Panc1 (cell line): ENCODE measurements around the gene TAGLN2. TPM values are rescaled to one million over a fixed set of nuclear protein-coding genes. Genes with fewer than 3 reads are reported as not detected.

Source experiments
- ATAC-seq: fragments of 200-7000 bp; cut with Tn5 transposase; 2 replicates; pipeline ENCODE4 v1.9.1; 2020; ENCODE audit warnings: mild to moderate bottlenecking, moderate library complexity
- BruUV-seq: library from RNA; stranded (reverse); fragments of 400-500 nt; replicated peaks from 2 replicates; lab custom pipeline; 2021; lab: Mats Ljungman, UMichigan
- CTCF ChIA-PET: fragments of 300-600 bp; sonication (Branson Sonifier 250); formaldehyde crosslinking; loops from one replicate; lab custom pipeline; 2022; ENCODE audit warnings: antibody characterized with exemption; lab: Charles Lee
- POLR2A ChIA-PET: fragments of 300-600 bp; sonication (Branson Sonifier 250); formaldehyde crosslinking; loops from one replicate; lab custom pipeline; 2022; ENCODE audit warnings: antibody characterized with exemption; lab: Charles Lee
- DNase-seq: peaks from one replicate; pipeline ENCODE4 v3.0.0-alpha.2; 2010; ENCODE audit warnings: low read depth, low spot score
- H3K27ac ChIP-seq: 2 replicates; pipeline ENCODE4 v1.5.1; 2011; ENCODE audit warnings: mild to moderate bottlenecking, low read length, inconsistent platforms
- H3K27me3 ChIP-seq: fragments of 200-500 bp; sonication (Bioruptor generic); 2 replicates; pipeline ENCODE4 v1.6.0; 2014; ENCODE audit warnings: low read length, inconsistent platforms; ENCODE audit not compliant: control insufficient read depth, insufficient read depth
- H3K36me3 ChIP-seq: fragments of 200-500 bp; sonication (Bioruptor generic); 2 replicates; pipeline ENCODE4 v1.5.1; 2014; ENCODE audit warnings: inconsistent platforms, mild to moderate bottlenecking, low read length, moderate library complexity; ENCODE audit not compliant: control insufficient read depth, insufficient read depth
- H3K4me1 ChIP-seq: 2 replicates; pipeline ENCODE4 v1.5.1; 2011; ENCODE audit warnings: inconsistent platforms, mild to moderate bottlenecking, low read length, moderate library complexity; ENCODE audit not compliant: control insufficient read depth, insufficient read depth
- H3K4me3 ChIP-seq, 2 experiments: 2 replicates each; pipeline ENCODE4 v1.5.1; 2011 to 2012; ENCODE audit warnings: low read depth in 2 of 2, low read length in 2 of 2, mild to moderate bottlenecking in 2 of 2, inconsistent platforms in 1 of 2, moderate library complexity in 1 of 2
- H3K9me3 ChIP-seq: fragments of 200-500 bp; sonication (Bioruptor generic); 2 replicates; pipeline ENCODE4 v1.5.1; 2014; ENCODE audit warnings: low read depth, mild to moderate bottlenecking, inconsistent platforms, low read length, moderate library complexity; ENCODE audit not compliant: control insufficient read depth, insufficient read depth
- POLR2AphosphoS5 ChIP-seq: IDR thresholded peaks from 2 replicates; pipeline ENCODE4 v1.6.1; 2012; ENCODE audit warnings: mild to moderate bottlenecking, low read depth, low read length, moderate library complexity
- SIN3A ChIP-seq: IDR thresholded peaks from 2 replicates; pipeline ENCODE4 v1.6.1; 2012; ENCODE audit warnings: low read depth, mild to moderate bottlenecking, low read length, moderate library complexity, borderline replicate concordance; ENCODE audit not compliant: insufficient read depth
- TCF7L2 ChIP-seq: IDR thresholded peaks from 2 replicates; pipeline ENCODE4 v1.6.1; 2011; ENCODE audit warnings: mild to moderate bottlenecking, low read depth, low read length, inconsistent platforms
- in situ Hi-C: cut with HindIII; loops from 2 replicates; pipeline ENCODE4 v1.10.0; 2016; ENCODE audit warnings: low sequenced_read_pairs, low pct_unique_long_range_greater_than_20kb
- intact Hi-C: fragments of 100-400 bp; cut with micrococcal nuclease; formaldehyde crosslinking; loops from one replicate; pipeline ENCODE4 v1.10.0; 2022; ENCODE audit not compliant: unreplicated experiment
- total RNA-seq: library from RNA; stranded (reverse); gene quantifications from one replicate; pipeline ENCODE4 v1.2.1, GENCODE V29; 2021; ENCODE audit not compliant: unreplicated experiment
- TF ChIP-seq, protein P1 (sequence below), 2 experiments: IDR thresholded peaks; 2 replicates each; pipeline ENCODE4 v1.6.1; 2011 to 2012; ENCODE audit warnings: low read depth in 2 of 2, control low read depth in 1 of 2, low read length in 1 of 2, mild to moderate bottlenecking in 1 of 2, moderate library complexity in 1 of 2; ENCODE audit not compliant: insufficient read depth in 1 of 2
- TF ChIP-seq, protein P2 (sequence below): fragments of 450-650 bp; IDR thresholded peaks from 2 replicates; pipeline ENCODE4 v1.5.1; 2017; ENCODE audit warnings: mild to moderate bottlenecking

The TAGLN2 gene
- total RNA-seq, 1 experiment from 2014 or later: 474 TPM

DNA sequence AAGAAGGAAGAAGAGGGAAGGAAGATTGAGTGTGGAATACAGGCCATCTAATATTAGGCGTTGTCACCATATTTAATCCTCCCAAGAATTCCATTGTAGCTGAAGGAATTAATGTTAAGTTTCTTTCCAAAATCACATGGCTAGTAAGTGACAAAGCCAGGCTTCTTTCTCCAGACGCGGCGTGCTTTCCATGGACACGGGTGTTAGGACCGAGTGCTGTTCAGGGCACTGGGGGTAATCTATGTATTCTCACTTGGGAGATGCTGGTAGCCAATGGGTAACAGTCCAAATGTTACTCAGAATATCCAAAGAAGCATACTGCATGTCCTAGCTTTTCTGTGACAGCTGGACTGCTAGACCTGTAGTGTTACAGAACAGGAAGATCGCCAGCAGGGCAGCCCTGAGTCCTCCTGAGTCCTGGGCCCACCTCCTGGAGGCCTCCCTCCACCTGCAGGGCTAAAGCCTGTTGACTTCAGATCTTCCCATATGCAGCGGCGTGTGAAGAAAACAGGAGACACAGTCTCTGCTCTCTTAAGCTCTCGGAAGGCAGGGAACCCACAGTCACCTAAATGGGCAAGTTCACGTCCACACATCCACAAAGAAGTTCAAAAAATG lies 14.8 kb upstream of the TAGLN2 start:
- peaks cover 17% of the 10 kb centered on the region for H3K4me1 ChIP-seq
- no peak for DNase-seq
- in situ Hi-C loops: no loop called here
- H3K36me3 ChIP-seq: peaks cover 2% of the 10 kb centered on the region; the same call in 1 of the 2 replicates
- no peaks in the 10 kb centered on the region for H3K9me3 ChIP-seq
- no peak for ATAC-seq
- TF ChIP-seq, protein P1, sequence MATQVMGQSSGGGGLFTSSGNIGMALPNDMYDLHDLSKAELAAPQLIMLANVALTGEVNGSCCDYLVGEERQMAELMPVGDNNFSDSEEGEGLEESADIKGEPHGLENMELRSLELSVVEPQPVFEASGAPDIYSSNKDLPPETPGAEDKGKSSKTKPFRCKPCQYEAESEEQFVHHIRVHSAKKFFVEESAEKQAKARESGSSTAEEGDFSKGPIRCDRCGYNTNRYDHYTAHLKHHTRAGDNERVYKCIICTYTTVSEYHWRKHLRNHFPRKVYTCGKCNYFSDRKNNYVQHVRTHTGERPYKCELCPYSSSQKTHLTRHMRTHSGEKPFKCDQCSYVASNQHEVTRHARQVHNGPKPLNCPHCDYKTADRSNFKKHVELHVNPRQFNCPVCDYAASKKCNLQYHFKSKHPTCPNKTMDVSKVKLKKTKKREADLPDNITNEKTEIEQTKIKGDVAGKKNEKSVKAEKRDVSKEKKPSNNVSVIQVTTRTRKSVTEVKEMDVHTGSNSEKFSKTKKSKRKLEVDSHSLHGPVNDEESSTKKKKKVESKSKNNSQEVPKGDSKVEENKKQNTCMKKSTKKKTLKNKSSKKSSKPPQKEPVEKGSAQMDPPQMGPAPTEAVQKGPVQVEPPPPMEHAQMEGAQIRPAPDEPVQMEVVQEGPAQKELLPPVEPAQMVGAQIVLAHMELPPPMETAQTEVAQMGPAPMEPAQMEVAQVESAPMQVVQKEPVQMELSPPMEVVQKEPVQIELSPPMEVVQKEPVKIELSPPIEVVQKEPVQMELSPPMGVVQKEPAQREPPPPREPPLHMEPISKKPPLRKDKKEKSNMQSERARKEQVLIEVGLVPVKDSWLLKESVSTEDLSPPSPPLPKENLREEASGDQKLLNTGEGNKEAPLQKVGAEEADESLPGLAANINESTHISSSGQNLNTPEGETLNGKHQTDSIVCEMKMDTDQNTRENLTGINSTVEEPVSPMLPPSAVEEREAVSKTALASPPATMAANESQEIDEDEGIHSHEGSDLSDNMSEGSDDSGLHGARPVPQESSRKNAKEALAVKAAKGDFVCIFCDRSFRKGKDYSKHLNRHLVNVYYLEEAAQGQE (IDR thresholded peaks at IDR 0.05; ENCODE audit: insufficient read depth in 1 of 2, low read depth in 2 of 2, low read length in 1 of 2): no peak
- TF ChIP-seq, protein P2, sequence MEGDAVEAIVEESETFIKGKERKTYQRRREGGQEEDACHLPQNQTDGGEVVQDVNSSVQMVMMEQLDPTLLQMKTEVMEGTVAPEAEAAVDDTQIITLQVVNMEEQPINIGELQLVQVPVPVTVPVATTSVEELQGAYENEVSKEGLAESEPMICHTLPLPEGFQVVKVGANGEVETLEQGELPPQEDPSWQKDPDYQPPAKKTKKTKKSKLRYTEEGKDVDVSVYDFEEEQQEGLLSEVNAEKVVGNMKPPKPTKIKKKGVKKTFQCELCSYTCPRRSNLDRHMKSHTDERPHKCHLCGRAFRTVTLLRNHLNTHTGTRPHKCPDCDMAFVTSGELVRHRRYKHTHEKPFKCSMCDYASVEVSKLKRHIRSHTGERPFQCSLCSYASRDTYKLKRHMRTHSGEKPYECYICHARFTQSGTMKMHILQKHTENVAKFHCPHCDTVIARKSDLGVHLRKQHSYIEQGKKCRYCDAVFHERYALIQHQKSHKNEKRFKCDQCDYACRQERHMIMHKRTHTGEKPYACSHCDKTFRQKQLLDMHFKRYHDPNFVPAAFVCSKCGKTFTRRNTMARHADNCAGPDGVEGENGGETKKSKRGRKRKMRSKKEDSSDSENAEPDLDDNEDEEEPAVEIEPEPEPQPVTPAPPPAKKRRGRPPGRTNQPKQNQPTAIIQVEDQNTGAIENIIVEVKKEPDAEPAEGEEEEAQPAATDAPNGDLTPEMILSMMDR: no peak
- TF ChIP-seq POLR2AphosphoS5 (no peak), TCF7L2 (no peak), SIN3A (no peak)
- no peak overlapping the region for H3K27ac ChIP-seq
- no peak overlapping the region for H3K4me3 ChIP-seq
- intact Hi-C loops: no loop called here
- CTCF ChIA-PET: interaction anchor here (2.1 kb wide), 1 partner anchor 67 kb away, joined by 9 read pairs; no protein-coding TSS in a partner anchor
- peaks cover 6% of the 10 kb centered on the region; the same call in 1 of the 2 replicates for H3K27me3 ChIP-seq
- POLR2A ChIA-PET: no interaction called here
- no TSS peak for BruUV-seq

DNA sequence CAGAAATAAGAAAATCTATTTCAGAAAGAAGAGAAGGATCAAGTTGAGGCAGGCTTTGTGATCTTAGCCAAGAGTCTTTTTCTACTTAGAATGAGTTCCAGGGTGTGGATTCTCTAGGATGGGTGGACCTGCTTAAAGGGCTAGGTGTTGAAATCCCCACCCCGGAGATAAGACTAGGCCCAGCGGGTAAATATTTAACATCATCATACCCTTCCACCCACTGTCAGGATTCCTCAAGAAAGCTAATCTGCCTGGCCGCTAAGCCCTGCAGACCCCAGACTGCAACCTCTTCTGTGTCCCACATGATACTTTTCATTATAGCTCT lies 14.3 kb upstream of the TAGLN2 start:
- in situ Hi-C loops: no loop called here
- no peak for DNase-seq
- H3K4me1 ChIP-seq: peaks cover 17% of the 10 kb centered on the region
- intact Hi-C loops: no loop called here
- TF ChIP-seq, protein P2: no peak
- TF ChIP-seq TCF7L2 (no peak), SIN3A (no peak), POLR2AphosphoS5 (no peak)
- H3K9me3 ChIP-seq: no peaks in the 10 kb centered on the region
- BruUV-seq: no TSS peak
- POLR2A ChIA-PET: no interaction called here
- CTCF ChIA-PET: interaction anchor here (2.3 kb wide), 1 partner anchor 68 kb away, joined by 14 read pairs; no protein-coding TSS in a partner anchor
- no peaks in the 10 kb centered on the region for H3K36me3 ChIP-seq
- H3K27ac ChIP-seq: no peak overlapping the region
- peaks cover 2% of the 10 kb centered on the region; the same call in 1 of the 2 replicates for H3K27me3 ChIP-seq
- ATAC-seq: no peak
- no peak overlapping the region for H3K4me3 ChIP-seq
